ENCODE results near the gene SLC7A8.
"Not testable (repeated sequence)": the region's sequence is repeated elsewhere in the genome, so short reads cannot be mapped to it uniquely, and the experiment has no call there.

The SLC7A8 gene

GRCh38 chr14:23183479-23183878 is at the start of gene SLC7A8:
Gene SLC7A8 (minus strand): TSS chr14:23183660. CDS start chr14:23182914, 746 bp downstream.
- Histone ChIP-seq H3K27me3 (ENCODE audit: insufficient read depth, low read length, poor library complexity) (peaks cover 63% of the 10 kb centered on the region), H3K27ac (ENCODE audit: low read length) (no peak within 1 kb of the TSS), H3K9me3 (ENCODE audit: insufficient read depth, low read length, severe bottlenecking) (no peaks in the 10 kb centered on the region), H3K4me1 (ENCODE audit: insufficient read depth, low read length) (no peaks in the 10 kb centered on the region), H2AFZ (ENCODE audit: low read depth, low read length) (no peak within 1 kb of the TSS), H3K36me3 (ENCODE audit: insufficient read depth, low read length) (no peaks in the 10 kb centered on the region), H3K79me2 (ENCODE audit: insufficient read depth, low read length) (no peaks in the 10 kb centered on the region), H4K20me1 (ENCODE audit: insufficient read depth, low read length) (no peaks in the 10 kb centered on the region), H3K4me3 (ENCODE audit: low read depth in 1 of 2, low read length in 2 of 2) (no peak within 1 kb of the TSS), H3K4me2 (ENCODE audit: insufficient read depth, low read length) (no peak within 1 kb of the TSS), H3K9ac (ENCODE audit: low read depth, low read length) (no peak within 1 kb of the TSS)
- TF ChIP-seq EZH2 (IDR thresholded peaks at IDR 0.05; ENCODE audit: borderline replicate concordance, low read depth, low read length, severe bottlenecking) (no peak), CTCF (IDR thresholded peaks at IDR 0.05; ENCODE audit: borderline replicate concordance, extremely low read depth, low read length, poor library complexity, severe bottlenecking) (no peak)
- ATAC-seq (ENCODE audit: insufficient read depth, low read depth) (no peak), DNase-seq (no peak)

GRCh38 chr14:23232241-23232808 is 48.9 kb upstream of the SLC7A8 start:
- not testable (repeated sequence) for H3K36me3 ChIP-seq (ENCODE audit: insufficient read depth, low read length); H2AFZ ChIP-seq (ENCODE audit: low read depth, low read length); H3K27me3 ChIP-seq (ENCODE audit: insufficient read depth, low read length, poor library complexity); H3K4me1 ChIP-seq (ENCODE audit: insufficient read depth, low read length); DNase-seq; H3K4me2 ChIP-seq (ENCODE audit: insufficient read depth, low read length); H3K9ac ChIP-seq (ENCODE audit: low read depth, low read length); H3K79me2 ChIP-seq (ENCODE audit: insufficient read depth, low read length); H4K20me1 ChIP-seq (ENCODE audit: insufficient read depth, low read length); ATAC-seq (ENCODE audit: insufficient read depth, low read depth); H3K27ac ChIP-seq (ENCODE audit: low read length); H3K9me3 ChIP-seq (ENCODE audit: insufficient read depth, low read length, severe bottlenecking); H3K4me3 ChIP-seq (ENCODE audit: low read depth in 1 of 2, low read length in 2 of 2)

GRCh38 chr14:23228812-23229211 is 45.4 kb upstream of the SLC7A8 start:
- Histone ChIP-seq H3K79me2 (ENCODE audit: insufficient read depth, low read length) (no peaks in the 10 kb centered on the region), H4K20me1 (ENCODE audit: insufficient read depth, low read length) (no peaks in the 10 kb centered on the region), H3K27me3 (ENCODE audit: insufficient read depth, low read length, poor library complexity) (no peaks in the 10 kb centered on the region), H3K36me3 (ENCODE audit: insufficient read depth, low read length) (no peaks in the 10 kb centered on the region), H3K4me2 (ENCODE audit: insufficient read depth, low read length) (no peak overlapping the region), H3K27ac (ENCODE audit: low read length) (no peak overlapping the region), H3K4me1 (ENCODE audit: insufficient read depth, low read length) (no peaks in the 10 kb centered on the region), H3K9ac (ENCODE audit: low read depth, low read length) (no peak overlapping the region), H3K9me3 (ENCODE audit: insufficient read depth, low read length, severe bottlenecking) (no peaks in the 10 kb centered on the region), H2AFZ (ENCODE audit: low read depth, low read length) (no peak overlapping the region), H3K4me3 (ENCODE audit: low read depth in 1 of 2, low read length in 2 of 2) (no peak overlapping the region)
- DNase-seq (no peak), ATAC-seq (ENCODE audit: insufficient read depth, low read depth) (no peak)
- TF ChIP-seq CTCF (IDR thresholded peaks at IDR 0.05; ENCODE audit: borderline replicate concordance, extremely low read depth, low read length, poor library complexity, severe bottlenecking) (no peak), EZH2 (IDR thresholded peaks at IDR 0.05; ENCODE audit: borderline replicate concordance, low read depth, low read length, severe bottlenecking) (no peak)

- no peak for DNase-seq
- no peaks in the 10 kb centered on the region for H3K36me3 ChIP-seq (ENCODE audit: insufficient read depth, low read length)
- TF ChIP-seq CTCF (IDR thresholded peaks at IDR 0.05; ENCODE audit: borderline replicate concordance, extremely low read depth, low read length, poor library complexity, severe bottlenecking) (no peak), EZH2 (IDR thresholded peaks at IDR 0.05; ENCODE audit: borderline replicate concordance, low read depth, low read length, severe bottlenecking) (no peak)
These were observed 44.1 kb upstream of the SLC7A8 start for GRCh38 chr14:23227566-23227965.

GRCh38 chr14:23224958-23225357 is 41.5 kb upstream of the SLC7A8 start:
- H3K4me2 ChIP-seq (ENCODE audit: insufficient read depth, low read length); H4K20me1 ChIP-seq (ENCODE audit: insufficient read depth, low read length); H3K9me3 ChIP-seq (ENCODE audit: insufficient read depth, low read length, severe bottlenecking); H3K4me3 ChIP-seq (ENCODE audit: low read depth in 1 of 2, low read length in 2 of 2); H2AFZ ChIP-seq (ENCODE audit: low read depth, low read length); H3K36me3 ChIP-seq (ENCODE audit: insufficient read depth, low read length); DNase-seq; H3K79me2 ChIP-seq (ENCODE audit: insufficient read depth, low read length); H3K27ac ChIP-seq (ENCODE audit: low read length); H3K27me3 ChIP-seq (ENCODE audit: insufficient read depth, low read length, poor library complexity); H3K4me1 ChIP-seq (ENCODE audit: insufficient read depth, low read length); ATAC-seq (ENCODE audit: insufficient read depth, low read depth); H3K9ac ChIP-seq (ENCODE audit: low read depth, low read length): not testable (repeated sequence)

More at GRCh38 chr14:23227566-23227965, 44.1 kb upstream of the SLC7A8 start:
- Histone ChIP-seq H2AFZ (ENCODE audit: low read depth, low read length) (no peak overlapping the region), H4K20me1 (ENCODE audit: insufficient read depth, low read length) (no peaks in the 10 kb centered on the region), H3K9me3 (ENCODE audit: insufficient read depth, low read length, severe bottlenecking) (no peaks in the 10 kb centered on the region), H3K27me3 (ENCODE audit: insufficient read depth, low read length, poor library complexity) (no peaks in the 10 kb centered on the region), H3K9ac (ENCODE audit: low read depth, low read length) (no peak overlapping the region), H3K4me1 (ENCODE audit: insufficient read depth, low read length) (no peaks in the 10 kb centered on the region), H3K79me2 (ENCODE audit: insufficient read depth, low read length) (no peaks in the 10 kb centered on the region), H3K4me3 (ENCODE audit: low read depth in 1 of 2, low read length in 2 of 2) (no peak overlapping the region), H3K4me2 (ENCODE audit: insufficient read depth, low read length) (no peak overlapping the region), H3K27ac (ENCODE audit: low read length) (no peak overlapping the region)
- no peak for ATAC-seq (ENCODE audit: insufficient read depth, low read depth)

Data from DND-41 (cell line).